Ovary (tissue), 3 donors: Measurements from ENCODE around the gene CELF4.

Experiments used
- EP300 ChIP-seq: sonication (generic); formaldehyde crosslinking; IDR thresholded peaks from one replicate; pipeline ENCODE4 v1.6.1; 2017; ENCODE audit warnings: antibody characterized with exemption
- POLR2A ChIP-seq: fragments of 450-650 bp; IDR thresholded peaks from one replicate; pipeline ENCODE4 v1.6.1; 2017; ENCODE audit warnings: antibody characterized with exemption, mild to moderate bottlenecking, moderate library complexity
- TF ChIP-seq, protein P1 (sequence below), 3 donors: fragments of 450-650 bp in 2 of 3; fragments of 200-600 bp in 1 of 3; IDR thresholded peaks; one replicate each; pipeline versions ENCODE4 v1.5.1 to v1.8.0; 2016 to 2022; ENCODE audit warnings: antibody characterized with exemption in 3 of 3, mild to moderate bottlenecking in 1 of 3
- donor health status: DM: no; HTN: no; CAD: no.

DNA sequence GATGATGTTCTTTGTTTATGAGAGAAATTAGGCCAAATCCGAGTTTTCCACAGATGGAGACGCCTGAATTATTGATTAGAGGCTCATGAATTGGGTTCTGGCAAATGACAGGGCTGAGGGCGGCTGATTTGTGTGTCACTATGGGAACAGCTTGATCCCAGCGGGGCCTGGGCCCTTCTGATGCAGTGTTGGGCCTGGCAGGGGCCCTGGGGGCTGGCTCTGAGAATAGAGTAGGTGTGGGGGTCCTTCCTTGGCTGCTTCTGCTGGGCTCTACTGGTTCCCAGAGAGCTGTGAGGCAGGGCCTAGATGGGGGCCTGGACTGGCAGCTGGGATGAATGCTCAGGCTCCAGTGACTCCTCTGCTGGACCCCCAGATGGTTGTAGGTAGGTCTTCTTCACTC, 164.8 kb downstream of the CELF4 start:
- TF ChIP-seq, protein P1, sequence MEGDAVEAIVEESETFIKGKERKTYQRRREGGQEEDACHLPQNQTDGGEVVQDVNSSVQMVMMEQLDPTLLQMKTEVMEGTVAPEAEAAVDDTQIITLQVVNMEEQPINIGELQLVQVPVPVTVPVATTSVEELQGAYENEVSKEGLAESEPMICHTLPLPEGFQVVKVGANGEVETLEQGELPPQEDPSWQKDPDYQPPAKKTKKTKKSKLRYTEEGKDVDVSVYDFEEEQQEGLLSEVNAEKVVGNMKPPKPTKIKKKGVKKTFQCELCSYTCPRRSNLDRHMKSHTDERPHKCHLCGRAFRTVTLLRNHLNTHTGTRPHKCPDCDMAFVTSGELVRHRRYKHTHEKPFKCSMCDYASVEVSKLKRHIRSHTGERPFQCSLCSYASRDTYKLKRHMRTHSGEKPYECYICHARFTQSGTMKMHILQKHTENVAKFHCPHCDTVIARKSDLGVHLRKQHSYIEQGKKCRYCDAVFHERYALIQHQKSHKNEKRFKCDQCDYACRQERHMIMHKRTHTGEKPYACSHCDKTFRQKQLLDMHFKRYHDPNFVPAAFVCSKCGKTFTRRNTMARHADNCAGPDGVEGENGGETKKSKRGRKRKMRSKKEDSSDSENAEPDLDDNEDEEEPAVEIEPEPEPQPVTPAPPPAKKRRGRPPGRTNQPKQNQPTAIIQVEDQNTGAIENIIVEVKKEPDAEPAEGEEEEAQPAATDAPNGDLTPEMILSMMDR (IDR thresholded peaks at IDR 0.05) = no peak
- TF ChIP-seq POLR2A (no peak), EP300 (no peak)
